Stimulated activated CD4-positive, alpha-beta T cell treated with anti-CD3 and anti-CD28 coated beads, Interleukin-2, amount 100 ng/mL, for 48 hours (primary cell): ENCODE results near the gene CYS1.
"Not testable (repeated sequence)": the region's sequence is repeated elsewhere in the genome, so short reads cannot be mapped to it uniquely, and the experiment has no call there.

ENCODE experiments used
- DNase-seq, 2 donors: peaks; one replicate each; pipeline ENCODE4 v3.0.0-alpha.2; 2020

Gene CYS1, protein sequence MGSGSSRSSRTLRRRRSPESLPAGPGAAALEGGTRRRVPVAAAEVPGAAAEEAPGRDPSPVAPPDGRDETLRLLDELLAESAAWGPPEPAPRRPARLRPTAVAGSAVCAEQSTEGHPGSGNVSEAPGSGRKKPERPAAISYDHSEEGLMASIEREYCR

DNA sequence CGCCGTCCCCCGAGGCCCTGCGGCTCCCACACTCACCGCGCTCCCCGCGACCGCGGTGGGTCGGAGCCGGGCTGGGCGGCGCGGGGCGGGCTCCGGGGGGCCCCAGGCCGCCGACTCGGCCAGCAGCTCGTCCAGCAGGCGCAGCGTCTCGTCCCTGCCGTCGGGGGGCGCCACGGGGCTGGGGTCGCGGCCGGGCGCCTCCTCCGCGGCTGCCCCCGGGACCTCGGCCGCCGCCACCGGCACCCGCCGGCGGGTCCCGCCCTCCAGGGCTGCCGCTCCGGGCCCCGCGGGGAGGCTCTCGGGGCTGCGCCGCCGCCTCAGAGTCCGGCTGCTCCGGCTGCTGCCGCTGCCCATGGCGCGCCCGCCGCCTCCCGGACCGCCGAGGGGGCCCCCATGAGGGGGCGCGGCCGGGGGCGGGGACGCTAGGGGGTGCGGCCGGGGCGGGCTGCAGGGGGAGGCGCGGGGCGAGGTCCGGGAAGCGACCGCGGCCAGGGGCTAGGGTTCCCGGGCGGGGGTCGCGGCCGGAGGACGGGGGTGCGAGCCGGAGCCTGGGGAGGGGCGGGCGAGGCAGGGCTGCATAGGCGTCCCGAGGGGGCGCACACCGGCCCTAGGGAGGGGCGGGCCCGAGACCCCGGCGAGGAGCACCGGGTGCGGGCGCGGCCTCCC, at the start of gene CYS1:
CYS1 (minus strand) TSS at position 542 of the 666 bp plus-strand sequence; CDS start at position 354, 188 bp downstream.
- no peak for DNase-seq

DNA sequence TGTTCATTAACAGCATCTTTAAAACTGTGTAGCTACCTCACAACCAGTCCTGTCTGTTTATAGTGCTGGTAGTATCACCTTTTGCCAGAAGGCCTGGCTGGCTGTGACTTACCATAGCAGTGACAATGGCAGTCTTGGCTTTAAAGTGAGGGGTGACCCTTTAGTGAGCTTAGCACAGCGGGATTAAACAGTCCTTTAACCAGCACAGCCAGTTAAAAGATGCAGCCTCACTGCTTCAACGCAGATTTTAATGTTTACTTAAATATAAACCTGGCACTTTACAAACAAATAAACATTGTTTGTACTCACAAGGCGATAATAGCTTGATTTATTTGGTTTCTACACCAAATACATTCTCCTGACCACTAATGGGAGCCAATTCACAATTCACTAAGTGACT, 49.3 kb upstream of the CYS1 start:
- no peak for DNase-seq

DNA sequence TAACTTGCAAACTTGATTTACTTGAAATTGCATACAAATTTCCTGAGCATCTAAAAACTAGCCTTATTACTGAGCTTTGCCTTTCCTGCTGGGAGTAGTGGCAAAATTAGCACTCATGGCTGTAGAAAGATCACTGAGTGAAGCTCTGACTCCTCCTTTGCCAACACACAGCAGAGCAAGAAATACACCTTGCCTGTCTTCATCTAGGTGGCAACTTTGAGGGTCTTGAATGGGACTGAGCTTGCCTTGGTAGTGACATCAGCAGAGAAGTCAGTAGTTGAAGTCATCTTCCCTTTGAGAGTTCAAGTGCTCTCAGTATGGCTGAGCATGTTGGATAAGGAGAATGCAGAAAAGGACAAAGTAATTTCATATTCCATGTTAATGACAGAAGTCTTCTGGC, 48.2 kb upstream of the CYS1 start:
- DNase-seq = no peak

DNA sequence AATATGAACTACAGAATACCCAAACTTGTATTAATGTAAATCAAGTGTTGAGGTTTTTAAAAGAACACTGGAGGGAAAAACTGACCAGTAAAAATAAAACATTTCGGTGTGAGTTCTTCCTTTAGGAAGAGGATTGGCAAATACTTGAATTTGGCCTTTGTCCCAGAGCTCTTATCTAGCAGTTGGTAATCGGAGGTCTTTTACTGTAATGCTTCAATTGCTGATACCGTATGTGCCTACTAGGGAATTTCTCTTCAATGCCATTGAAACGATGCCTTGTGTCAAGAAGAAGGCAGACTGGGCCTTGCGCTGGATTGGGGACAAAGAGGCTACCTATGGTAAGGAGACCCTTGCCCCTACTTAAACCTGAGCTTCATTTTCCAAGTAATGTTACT, 46.4 kb upstream of the CYS1 start:
- no peak for DNase-seq

DNA sequence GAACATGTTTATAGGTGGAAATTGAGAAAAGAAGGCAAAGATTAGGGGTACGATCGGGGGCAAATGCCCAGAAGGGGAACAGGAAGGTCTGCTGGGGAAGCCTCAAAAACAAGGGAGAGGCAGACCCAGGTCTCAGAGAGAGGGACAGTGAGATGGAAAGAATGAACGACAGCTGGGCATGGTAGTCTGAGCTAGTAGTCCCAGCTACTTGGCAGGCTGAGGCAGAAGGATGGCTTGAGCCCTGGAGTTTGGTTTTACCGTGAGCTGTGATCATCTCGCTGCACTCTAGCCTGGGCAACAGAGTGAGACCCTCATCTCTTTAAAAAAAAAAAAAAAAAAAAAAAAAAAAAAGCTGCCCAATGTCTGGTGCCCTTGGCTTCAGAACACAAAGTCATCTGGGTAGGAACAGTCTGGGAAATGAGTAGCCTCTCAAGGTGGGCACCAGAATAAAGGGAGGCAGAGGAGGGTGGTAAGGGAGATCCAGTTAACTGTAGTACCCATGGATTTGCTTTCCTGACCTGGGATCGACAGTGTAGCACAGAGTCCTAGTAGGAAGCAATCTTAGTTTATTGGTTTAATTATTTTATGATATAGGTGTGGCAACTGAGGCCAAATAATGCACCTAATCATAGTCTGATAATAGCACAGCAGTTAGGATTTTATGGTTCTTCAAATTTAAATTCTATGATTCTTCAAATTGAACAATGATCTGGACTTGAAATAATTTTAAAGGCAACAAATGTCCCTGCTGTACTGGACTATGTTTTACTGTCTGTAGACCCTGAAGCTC, 45.8 kb upstream of the CYS1 start:
- DNase-seq = no peak

DNA sequence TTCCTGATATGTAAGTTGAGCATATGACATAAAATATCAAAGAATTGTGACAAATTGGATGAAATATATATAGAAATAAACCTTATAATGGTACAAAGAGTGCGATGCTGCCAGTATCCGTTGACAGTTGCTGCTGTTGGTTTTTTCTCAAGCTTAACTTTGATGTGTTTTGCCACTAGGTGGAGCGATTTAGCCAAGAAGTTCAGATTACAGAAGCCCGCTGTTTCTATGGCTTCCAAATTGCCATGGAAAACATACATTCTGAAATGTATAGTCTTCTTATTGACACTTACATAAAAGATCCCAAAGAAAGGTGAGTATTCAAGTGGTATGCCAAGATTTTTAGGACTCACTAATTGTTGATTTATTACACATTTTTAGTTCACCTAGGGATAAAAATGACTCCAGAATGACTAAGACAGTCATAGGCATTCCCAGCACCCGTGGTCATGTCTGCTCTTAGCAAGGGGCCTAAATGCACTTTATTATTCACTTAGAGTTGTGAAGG, 44.4 kb upstream of the CYS1 start:
- DNase-seq = no peak

DNA sequence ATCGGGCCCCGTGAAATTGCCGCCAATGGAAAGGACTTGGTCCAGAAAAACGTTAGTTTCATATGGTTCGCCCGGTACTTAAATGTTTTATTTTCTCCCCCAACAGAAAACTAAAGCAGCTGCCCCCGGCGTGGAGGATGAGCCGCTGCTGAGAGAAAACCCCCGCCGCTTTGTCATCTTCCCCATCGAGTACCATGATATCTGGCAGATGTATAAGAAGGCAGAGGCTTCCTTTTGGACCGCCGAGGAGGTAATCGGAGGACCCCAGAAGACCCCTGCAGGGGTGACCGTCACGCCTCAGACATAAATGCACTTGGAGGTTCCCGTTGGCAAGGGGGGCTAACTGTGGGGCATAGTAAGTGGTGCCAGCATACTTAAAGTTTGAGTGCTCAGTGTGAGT, 43.1 kb upstream of the CYS1 start:
- no peak for DNase-seq

DNA sequence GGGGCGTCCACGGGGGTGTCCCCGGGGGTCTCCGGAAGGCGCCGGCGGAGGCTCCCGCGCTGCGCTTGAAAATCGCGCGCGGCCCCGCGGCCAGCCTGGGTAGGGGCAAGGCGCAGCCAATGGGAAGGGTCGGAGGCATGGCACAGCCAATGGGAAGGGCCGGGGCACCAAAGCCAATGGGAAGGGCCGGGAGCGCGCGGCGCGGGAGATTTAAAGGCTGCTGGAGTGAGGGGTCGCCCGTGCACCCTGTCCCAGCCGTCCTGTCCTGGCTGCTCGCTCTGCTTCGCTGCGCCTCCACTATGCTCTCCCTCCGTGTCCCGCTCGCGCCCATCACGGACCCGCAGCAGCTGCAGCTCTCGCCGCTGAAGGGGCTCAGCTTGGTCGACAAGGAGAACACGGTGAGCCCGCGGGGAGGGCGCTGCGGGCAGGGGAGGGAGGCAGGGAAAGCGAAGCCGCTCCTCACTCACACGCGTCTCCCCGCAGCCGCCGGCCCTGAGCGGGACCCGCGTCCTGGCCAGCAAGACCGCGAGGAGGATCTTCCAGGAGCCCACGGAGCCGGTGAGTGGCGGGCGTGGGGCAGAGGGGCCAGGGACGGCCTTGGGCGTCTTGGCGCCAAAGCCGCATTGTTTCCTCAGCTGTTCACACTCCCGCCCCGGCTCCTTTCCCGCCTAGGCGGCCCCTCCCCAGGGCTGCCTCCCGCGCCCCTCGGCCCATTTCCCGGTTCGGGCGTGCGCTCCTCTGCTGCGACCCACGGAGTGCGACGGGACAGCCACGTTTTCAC, 42.5 kb upstream of the CYS1 start, which contains the start of gene RRM2:
RRM2 (plus strand) TSS at position 240 of the 781 bp plus-strand sequence; CDS start at position 300, 60 bp downstream.
- DNase-seq = peak; percentile 89 to 92

DNA sequence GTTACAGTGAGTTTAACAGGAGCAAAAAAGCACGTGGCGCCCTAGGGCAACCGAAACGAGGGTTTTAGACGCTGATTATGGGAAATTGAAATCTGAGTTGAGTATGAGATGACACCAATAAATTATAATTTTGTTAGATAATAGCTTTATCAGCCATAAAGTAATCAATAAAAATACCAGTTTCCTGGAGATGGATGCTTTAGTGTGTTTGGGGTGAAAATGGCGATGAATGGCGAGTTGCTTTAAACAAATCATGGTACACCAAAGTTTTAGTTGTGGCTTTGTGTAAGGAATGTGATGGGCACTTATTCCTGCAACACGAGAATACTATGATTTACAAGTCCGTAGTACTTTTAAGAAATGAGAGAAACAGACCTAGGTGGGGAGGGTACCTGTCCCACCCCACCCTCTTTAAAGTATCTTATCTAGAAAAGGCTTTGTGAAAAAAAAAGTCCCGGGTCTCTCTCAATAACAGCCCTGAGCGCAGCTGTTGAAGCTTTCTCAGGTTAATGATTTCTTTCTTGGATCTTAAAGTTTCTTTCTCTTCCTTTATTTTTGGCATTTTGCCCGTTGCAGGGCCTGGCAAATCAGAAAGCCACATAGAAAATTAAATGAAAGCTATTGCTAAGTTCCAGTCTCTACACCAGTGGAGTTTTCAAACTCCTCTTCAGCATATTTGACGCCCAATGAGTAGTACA, 40.8 kb upstream of the CYS1 start:
- no peak for DNase-seq

DNA sequence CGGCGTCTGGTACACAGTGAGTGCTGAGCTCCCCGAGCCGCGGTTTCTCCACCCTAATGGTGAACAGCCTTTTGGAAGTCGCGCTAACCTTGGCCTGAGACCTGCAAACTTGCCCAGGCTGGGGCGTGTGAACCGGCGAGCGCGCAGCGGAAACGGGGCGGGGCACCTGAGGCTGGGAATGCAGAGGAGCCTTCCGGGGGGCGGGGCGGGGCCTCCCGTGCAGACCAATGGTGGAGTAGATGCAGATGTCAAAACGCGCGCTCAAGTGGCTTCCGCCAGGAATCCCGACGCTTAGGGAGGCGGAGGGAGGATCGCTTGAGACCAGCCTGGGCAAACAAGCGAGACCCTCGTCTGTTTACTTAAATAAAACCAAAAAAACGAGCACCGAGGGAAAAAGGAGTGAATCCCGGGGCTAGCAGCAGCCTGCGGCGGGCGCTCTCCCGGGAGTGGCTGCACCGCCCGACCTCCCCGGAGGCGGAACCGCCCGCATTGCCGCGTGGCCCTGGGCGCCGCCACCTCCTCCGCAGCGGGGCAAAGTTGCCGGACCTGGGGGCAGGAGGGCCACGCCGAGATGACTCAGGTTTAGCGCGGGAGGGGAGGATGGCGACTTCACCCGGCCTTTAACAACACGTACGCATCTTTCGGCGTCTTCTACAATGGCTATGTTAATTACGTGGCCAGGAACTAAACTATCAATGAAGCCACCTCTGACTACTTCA, 40.1 kb upstream of the CYS1 start:
- DNase-seq = peak; percentile 91 to 94

DNA sequence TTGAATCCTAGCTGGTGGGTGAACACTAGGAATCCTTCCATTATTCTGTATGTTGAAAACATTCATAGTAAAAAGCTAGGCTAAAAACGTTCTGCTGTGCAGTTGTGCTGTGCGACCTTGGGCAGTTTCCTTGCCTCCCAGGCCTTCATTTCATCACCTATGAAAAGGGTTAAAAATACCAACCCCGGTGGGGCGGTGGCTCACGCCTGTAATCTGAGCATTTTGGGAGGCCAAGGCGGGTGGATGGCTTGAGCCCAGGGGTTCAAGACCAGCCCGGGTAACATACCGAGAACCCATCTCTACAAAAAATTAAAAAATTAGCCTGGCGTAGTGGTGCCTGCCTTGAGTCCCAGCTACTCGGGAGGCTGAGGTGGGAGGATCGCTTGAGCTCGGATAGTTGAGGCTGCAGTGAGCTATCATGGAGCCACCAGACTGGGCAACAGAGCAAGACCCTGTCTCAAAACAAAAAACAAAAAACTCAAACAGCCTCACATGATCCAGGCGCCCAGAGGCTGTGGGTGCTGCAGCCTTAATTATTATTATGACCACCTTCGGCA, 39.5 kb upstream of the CYS1 start:
- DNase-seq = no peak

DNA sequence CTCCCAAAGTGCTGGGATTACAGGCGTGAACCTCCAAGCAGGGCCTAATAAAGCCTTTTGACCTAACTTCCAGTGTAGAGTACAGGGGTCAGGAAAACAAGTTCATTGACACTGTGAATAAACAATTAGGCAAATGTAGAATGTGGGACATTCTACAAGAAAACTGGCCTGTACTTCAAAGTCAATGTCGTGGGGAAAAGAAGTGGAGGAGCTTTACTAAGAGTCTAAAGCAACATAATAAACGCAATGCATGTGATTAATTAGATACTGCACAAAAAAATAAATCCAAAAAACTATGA, 38.8 kb upstream of the CYS1 start:
- DNase-seq = no peak

DNA sequence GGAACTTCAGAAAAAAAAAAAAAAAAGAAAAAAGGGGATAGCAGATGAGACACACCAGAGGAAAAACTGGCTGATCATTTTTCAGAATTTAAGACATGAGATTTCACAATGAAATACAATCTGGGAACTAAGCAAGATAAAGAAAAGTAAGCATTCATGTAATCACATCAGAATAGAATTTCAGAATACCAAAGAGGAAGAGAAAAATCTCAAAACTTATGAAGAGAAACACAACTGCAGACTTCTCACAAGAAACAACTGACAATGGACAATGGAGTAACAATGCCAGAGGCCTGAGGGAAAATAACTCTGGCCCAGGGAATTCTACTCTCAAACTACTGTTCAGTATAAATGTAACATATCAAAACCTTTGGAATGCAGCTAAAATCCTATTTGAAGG, 29.1 kb upstream of the CYS1 start:
- DNase-seq = no peak

DNA sequence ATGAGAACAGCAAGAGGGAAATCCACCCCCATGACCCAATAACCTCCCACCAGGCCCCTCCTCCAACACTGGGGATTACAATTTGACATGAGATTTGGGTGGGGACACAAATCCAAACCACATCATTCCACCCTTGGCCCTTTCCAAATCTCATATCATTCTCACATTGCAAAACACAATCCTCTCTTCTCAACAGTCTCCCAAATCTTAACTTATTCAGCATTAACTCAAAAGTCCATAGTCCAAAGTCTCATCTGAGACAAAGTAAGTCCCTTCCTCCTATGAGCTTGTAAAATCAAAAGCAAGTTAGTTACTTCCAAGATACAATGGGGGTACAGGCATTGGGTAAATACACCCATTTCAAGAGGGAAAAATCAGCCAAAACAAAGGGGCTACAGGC, 24.7 kb upstream of the CYS1 start:
- not testable (repeated sequence) for DNase-seq

DNA sequence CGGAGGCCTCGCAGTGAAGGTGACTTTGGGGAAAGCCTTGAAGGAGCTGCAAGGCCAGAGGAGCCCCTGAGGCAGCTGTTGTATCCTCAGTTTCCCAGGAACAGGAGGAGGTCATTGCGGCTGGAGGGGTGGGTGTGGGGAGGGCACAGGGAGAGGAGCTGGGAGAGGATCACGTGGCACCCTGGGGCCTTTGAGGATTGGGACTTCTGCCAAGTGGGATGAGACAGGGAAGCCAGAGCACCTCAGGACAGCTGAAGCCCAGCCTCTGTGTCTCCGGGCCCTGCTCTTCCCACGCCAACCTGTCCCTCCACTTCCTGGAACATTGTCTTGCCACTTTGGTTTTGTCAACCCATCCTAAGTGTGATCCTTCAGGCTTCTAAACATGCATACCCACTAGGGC, 23.0 kb upstream of the CYS1 start:
- DNase-seq = no peak

DNA sequence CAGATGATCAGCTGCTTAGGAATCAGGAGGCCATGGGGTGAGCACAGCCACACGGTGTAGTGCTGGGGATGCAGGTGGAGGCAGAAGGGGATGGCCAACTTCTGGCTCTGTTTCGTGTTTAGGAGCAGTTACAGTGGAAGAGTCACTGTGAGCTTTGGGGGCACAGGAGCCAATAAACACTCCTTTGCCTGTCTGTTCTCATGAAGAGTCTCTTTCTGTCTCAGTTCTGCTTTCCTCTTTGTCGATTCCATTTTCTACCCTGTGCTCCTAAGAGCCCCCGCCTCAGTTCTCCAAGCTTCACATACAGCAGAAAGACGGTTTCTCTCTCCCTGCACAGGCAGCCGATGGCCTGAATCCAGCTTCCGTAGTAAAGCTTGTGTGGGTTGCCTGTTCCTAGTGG, 21.3 kb upstream of the CYS1 start:
- DNase-seq = no peak

DNA sequence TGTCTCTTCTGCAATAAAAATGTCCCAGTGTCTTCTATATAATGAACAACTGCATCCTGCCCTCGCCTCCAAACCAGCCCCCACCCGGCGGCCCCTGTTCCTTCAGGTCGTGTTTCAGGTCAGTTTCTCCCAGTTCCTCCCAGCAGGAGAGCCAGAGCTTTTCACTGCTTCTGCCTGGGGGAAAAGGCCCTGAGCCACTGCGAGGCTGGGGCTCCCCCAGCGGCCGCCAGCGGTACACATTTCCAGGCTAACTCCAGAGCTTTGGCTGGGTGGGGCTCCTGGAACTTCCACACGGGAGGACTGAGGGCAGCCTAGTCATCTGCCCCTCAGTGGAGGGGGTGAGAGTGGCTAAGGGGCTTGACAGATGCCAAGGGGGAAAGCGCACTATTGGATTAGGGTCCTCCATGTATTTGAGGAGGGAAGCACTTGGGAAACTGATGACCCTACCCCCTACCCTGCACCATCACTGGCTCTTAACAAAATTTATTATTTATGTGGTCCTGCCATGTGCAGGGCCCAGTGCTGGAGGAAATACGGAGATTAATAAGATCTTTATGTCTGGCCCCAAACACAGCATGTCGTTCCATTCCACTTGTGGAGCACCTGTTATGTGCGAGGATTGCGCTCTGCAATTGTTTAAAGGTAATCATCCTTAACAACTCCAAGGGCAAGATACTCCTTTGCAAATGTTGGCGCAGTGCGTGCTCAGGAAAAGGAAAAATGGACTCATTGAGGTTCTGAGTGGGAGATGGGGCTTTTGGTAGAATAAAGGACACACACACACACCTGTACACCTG, 17.3 kb upstream of the CYS1 start:
- peak in 1 of 2 donors; percentile 41 for DNase-seq

DNA sequence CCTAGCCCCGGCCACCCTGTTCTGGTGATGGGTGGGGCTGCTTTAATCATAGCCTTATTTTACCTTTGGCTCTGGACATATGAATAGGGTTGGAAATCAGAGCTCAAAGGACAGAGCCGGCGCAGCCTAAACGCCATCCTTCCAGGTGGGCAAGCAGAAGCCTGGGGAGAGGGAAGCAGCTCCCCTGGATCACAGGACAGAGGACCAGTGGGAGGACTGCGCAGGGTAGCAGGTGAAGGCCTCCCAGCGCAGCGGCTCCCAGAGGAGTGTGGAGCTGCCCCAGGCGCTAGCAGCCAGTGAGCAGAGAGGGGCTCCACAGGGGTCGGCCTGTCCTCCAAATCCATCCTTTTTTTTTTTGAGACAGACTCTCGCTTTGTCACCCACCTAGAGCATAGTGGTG, 16.4 kb upstream of the CYS1 start:
- no peak for DNase-seq

DNA sequence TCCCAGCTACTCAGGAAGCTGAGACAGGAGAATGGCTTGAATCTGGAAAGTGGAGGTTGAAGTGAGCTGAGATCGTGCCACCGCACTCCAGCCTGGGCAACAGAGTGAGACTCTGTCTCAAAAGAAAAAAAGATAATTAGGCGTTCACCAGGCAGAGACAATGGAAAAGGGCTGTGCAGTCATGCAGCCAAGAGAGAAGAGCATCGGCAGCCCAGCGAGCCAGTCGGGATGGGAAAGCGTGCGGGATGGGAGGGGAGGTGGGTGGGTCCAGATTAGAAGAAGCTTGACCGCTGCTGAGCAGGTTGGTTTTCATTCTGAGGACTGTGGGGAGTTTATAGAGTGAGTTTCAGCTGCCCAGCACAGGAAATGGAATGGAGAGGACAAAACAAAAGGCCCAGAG, 15.0 kb upstream of the CYS1 start:
- no peak for DNase-seq

DNA sequence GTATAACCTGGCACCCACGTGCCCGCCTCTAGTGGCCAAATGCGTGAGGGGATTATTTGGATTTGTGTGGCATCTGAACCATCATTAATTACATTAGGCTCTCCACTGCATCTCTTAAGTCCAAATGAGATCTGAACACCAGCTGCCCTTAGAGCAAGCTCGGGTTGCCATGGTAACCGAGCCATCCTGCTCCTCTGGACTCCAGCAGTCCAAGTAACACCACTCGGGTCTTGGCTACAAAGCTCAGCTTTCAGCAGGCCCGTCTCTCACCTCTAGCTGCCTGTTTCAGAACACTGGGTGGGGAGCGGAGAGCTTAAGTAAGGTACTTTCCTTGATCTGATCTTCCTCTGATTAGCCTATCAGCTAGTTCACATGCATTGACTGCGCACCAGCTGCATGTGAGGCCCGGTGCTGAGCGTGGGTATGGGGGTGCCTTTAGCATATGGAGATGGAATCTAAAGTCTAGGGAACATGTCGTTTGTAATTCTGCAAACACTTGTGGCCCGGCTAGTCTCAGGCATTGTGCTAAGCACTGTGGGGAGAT, 14.1 kb upstream of the CYS1 start:
- DNase-seq = no peak

DNA sequence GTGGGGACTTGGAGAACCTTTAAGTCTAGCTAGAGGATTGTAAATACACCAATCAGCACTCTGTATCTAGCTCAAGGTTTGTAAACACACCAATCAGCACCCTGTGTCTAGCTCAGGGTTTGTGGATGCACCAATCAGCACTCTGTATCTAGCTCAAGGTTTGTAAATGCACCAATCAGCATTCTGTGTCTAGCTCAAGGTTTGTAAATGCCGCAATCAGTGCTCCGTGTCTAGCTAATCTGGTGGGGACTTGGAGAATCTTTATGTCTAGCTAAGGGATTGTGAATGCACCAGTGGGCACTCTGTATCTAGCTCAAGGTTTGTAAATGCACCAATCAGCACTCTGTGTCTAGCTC, 11.7 kb upstream of the CYS1 start:
- not testable (repeated sequence) for DNase-seq
